Measurements from ENCODE around the gene PTX4. TPM values are rescaled to one million over a fixed set of nuclear protein-coding genes. Genes with fewer than 3 reads are reported as not detected.

PTX4 gene
- not detected for total RNA-seq
- long read RNA-seq = 0 reads

DNA sequence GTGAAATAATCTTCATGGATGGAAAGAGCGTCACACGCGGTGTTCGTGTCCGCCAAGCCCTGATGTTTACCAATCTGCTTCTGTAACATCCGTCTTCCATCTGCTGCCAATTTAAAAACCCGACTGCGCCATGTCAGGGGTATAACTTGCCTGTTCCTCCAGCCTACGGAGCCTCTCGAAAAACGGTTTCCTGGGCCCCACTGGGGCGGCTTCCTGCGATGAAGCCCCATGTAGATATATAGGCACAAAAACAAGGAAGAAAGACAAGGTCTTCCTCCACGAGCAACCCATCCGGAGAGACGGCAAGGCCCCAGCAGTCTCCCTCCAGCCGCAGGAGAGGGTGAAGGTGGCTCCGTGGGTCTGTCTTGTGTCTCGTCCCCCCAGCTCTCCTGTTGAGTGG is at the start of gene PTX4:
Gene PTX4, minus strand, starts transcription at position 326 of the 400 bp plus-strand sequence. Its CDS starts 35 bp downstream, at position 291.
- no peak for DNase-seq (ENCODE audit: low spot score)

GRCh38 chr16:1537763-1538289 is 49.1 kb upstream of the PTX4 start:
- DNase-seq (ENCODE audit: low spot score) = no peak
- intact Hi-C loops (cut with DNase I) = loop anchor here (5.0 kb wide), 1 partner anchor 74 kb away; the partner anchor contains the start of genes CRAMP1 and IFT140

More for the DNA sequence above, at the start of gene PTX4:
- intact Hi-C loops (cut with DNase I) = no loop called here

- DNase-seq (ENCODE audit: low spot score) = no peak
- intact Hi-C loops (cut with DNase I) = loop anchor here (5.0 kb wide), 1 partner anchor 75 kb away; the partner anchor contains the start of genes CRAMP1 and IFT140
These were observed 48.4 kb upstream of the PTX4 start for GRCh38 chr16:1537138-1537577.

DNA sequence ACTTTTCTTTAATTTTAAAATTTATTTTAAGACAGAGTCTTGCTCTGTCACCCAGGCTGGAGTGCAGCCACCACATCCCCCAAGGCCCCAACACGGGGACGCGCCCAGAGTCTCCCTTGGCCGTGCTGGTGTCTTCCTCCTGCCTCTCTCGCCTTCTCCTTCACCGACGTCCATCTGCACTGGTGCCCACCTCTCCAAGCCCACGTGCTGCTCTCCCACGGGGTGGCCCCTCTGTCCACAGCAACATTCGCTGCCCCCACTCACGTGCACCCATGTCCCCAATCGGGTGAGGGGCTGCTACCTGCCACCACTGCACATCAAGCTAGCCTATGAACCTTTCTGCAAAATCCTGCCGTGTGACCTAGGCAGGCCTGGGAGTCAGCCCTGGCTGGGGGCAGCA is 47.9 kb upstream of the PTX4 start:
- no peak for DNase-seq (ENCODE audit: low spot score)
- intact Hi-C loops (cut with DNase I) = loop anchor here (5.0 kb wide), 1 partner anchor 76 kb away; the partner anchor contains the start of genes CRAMP1 and IFT140

DNA sequence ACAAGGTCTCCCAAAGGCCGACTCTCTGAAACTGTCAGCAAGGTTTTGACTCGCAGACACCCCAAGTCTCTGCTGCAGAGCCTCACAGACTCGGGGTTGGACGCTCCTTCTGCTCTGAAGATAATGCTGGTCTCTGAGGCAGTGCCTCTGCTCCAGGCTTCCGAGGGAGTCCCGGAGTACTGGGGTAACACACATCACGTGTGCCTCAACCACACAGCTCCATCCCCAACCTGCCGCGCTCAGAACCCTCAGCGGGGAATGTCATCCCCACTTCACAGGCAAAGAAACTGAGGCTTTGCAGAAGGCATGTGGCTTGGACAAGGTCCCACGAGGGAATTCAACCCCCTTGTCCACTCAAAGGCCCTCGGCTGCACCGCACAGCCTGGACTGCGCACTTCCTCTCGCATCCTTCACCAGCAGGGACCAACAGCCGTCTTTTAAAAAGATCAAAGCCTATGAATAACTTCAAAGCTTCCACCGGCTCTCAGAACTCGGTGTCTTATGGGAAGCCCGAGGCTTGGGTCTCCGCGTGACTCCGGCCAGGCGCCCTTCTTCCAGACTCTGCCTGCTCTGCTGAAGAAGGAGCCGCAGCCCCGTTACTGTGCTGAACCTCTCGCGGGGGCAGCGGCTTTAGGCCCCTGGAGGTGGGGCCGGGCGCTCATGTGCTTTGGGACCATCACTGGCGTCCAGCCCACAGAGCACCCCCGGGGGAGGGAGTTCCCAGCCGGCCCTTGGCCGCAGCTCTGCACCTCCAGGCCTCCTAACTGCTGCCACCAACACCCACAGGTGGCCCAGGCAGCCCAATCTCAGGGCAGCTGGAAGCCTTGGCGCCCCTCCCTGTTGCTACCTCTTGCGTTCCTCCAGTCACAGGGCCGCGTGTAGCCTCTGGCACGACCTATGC is 46.9 kb upstream of the PTX4 start:
- DNase-seq (ENCODE audit: low spot score) = no peak
- intact Hi-C loops (cut with DNase I) = loop anchor here (5.0 kb wide), 1 partner anchor 77 kb away; the partner anchor contains the start of genes CRAMP1 and IFT140

DNA sequence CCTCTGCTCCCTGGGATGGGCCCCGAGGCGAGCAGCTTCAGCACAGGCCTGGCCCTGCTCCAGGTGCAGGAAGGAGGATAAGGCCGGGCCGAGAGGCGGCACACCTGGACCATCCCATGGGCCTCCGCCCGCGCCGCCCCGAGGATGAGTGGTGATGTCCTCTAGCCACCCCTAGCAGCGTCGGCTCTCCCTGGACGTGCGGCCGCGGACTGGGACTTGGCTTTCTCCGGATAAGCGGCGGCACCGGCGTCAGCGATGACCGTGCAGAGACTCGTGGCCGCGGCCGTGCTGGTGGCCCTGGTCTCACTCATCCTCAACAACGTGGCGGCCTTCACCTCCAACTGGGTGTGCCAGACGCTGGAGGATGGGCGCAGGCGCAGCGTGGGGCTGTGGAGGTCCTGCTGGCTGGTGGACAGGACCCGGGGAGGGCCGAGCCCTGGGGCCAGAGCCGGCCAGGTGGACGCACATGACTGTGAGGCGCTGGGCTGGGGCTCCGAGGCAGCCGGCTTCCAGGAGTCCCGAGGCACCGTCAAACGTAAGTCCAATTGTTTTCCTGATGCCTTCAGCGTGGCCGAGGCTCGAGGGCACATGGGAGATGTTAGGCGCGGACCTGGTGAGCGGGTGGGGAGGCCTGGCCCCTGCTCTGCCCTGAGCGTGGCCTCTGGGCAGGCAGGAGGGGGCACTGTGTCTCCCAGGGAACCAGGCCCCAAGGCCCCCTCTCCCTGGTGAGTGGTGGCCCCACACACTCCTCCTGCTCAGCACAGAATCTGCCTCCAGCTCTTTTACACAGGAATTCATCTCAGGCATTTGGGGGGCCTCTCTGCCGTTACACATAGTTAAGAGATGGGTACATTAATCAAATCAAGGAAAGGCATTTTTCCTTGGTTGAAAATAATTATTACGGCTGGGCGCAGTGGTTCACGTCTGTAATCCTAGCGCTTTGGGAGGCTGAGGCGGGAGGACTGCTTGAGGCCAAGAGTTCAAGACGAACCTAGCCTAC is 45.6 kb upstream of the PTX4 start:
- DNase-seq (ENCODE audit: low spot score) = no peak
- intact Hi-C loops (cut with DNase I) = loop anchor here (5.0 kb wide), 1 partner anchor 78 kb away; the partner anchor contains the start of genes CRAMP1 and IFT140

GRCh38 chr16:1533443-1533951 is 44.8 kb upstream of the PTX4 start, which contains the start of gene TMEM204:
Gene TMEM204, plus strand, starts transcription at chr16:1533666. Its CDS starts 610 bp downstream, at chr16:1534276.
- intact Hi-C loops (cut with DNase I) = loop anchor here (2.0 kb wide), 2 partner anchors 15 to 23 kb away; no protein-coding TSS in a partner anchor

DNA sequence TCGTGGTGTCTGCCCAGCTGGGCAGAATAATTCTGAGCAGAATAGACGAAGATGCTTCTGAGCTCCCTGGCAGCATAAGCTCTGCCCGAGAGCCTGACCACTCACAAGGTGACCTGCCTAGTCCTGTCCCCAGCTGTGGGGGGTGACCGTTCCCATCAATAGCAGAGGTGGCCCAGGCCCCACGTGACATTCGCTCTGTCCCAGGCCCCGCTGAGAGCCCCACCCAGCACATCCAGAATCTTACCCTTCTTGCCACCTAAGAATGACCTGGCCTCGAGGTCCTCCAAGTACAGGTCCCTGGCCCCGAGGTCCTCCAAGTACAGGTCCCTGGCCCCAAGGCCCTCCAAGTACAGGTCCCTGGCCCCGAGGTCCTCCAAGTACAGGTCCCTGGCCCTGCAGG is 44.0 kb upstream of the PTX4 start:
- no peak for DNase-seq (ENCODE audit: low spot score)
- intact Hi-C loops (cut with DNase I) = loop anchor here (2.0 kb wide), 2 partner anchors 16 to 22 kb away; no protein-coding TSS in a partner anchor

More at GRCh38 chr16:1533443-1533951, 44.8 kb upstream of the PTX4 start, which contains the start of gene TMEM204:
- DNase-seq (ENCODE audit: low spot score) = peak; percentile 88

DNA sequence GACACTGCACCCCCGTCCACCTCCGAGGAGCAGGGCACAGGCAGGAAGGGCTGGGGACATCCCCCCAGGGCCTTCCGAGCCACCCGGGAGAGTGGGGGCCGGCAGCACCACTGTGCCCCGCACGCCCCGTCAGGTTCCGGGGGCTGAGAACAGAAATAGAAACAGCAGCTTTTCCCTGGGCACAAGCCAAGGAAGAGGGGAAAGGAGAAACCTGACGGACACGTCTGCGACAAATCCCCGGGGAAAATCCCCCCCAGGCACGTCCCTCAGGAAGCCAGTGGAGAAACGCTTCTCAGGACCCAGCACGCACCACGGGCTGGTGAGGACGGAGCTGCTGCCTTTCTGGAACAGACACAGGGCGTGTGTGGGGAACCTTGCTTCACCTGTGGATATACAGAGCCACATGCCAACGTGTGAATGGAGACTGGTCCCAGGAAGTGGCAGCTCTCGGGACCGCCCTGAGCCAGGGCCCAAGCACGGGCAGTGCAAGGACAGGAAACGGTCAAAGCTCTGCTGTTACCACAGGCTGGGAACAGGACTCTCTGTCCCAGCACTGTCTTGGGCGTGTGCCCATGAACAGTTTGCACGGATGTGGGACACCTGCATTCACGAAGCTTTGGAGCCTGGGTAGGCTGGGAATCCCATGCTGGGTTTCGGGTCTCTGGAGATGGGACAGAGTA is 43.5 kb upstream of the PTX4 start:
- intact Hi-C loops (cut with DNase I) = loop anchor here (2.0 kb wide), 2 partner anchors 17 to 21 kb away; no protein-coding TSS in a partner anchor
- no peak for DNase-seq (ENCODE audit: low spot score)

DNA sequence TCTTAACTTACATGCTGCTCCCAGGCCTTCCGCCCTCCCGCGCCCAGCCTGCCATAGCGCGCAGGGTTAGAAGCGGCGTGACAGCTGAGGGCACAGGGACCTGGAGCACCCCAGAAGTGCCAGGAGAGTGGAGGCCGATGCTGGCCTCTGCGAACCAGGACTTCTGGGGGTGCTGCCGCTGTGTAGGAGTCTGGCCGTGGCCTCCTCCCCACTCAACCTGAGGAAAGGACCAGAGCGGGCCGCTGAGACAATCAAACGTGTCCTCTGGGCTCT is 42.8 kb upstream of the PTX4 start:
- no peak for DNase-seq (ENCODE audit: low spot score)
- intact Hi-C loops (cut with DNase I) = loop anchor here (1.0 kb wide), 1 partner anchor 37 kb away; no protein-coding TSS in a partner anchor

DNA sequence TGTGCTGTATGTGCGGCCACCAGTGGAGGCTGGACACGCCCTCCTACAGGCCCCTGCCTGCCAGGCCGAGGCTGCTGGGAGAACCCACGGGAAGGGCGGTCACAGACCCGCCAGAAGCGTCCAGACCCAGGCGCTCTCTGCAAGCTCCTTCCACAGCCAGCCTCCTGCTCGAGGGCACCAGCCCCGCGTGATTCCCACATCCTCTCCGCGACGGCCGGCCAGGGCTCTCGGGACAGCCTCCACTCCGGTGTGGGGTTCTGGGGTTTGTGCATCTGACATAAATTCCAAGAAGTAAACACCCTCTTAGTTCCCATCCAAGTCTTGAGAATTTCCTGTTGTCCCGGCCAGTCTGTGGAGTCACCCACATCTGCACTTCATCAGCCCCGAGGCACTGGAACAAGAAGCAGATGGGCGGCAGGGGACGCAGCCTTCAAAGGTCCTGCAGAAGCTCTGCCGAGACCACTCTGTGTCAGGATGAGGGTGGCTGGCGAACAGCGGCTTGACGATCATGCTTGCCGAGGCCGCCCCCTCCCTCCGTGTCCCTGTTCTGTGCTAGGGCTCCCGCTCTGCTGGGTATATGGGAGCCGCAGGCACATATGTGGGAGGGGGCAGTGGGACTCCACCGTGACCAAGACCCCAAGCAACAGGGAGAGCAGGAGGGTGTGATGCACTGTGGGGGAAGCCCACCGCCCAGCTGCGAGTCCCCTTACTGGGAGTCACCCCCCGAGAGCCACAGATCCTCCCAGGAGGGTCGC is 42.3 kb upstream of the PTX4 start:
- intact Hi-C loops (cut with DNase I) = loop anchor here (1.0 kb wide), 1 partner anchor 37 kb away; no protein-coding TSS in a partner anchor
- DNase-seq (ENCODE audit: low spot score) = no peak

DNA sequence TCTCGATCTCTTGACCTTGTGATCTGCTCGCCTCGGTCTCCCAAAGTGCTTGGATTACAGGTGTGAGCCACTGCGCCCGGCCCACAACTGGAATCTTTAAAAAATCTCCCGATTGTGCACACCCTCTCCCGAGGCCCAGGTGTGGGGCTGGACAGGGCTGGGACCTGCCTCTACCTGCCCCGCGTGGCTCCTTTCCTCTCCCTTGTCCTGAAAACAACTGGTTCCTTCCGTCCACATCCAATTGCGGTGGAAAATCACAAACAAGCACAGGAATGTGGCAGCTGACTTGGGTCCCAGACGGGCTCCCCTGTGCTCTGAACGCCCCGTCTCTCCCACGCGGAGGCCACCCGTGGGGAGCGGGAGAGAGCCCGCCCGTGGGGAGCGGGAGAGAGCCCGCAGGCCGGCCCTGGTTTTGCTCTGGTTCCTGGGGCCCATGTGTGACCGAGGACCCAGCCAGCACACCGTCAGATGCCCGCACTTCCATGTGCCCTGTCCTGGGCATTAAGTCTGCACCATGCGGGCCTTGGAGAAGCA is 41.7 kb upstream of the PTX4 start:
- intact Hi-C loops (cut with DNase I) = no loop called here
- DNase-seq (ENCODE audit: low spot score) = no peak

GRCh38 chr16:1528921-1529537 is 40.3 kb upstream of the PTX4 start:
- intact Hi-C loops (cut with DNase I) = no loop called here
- DNase-seq (ENCODE audit: low spot score) = no peak

DNA sequence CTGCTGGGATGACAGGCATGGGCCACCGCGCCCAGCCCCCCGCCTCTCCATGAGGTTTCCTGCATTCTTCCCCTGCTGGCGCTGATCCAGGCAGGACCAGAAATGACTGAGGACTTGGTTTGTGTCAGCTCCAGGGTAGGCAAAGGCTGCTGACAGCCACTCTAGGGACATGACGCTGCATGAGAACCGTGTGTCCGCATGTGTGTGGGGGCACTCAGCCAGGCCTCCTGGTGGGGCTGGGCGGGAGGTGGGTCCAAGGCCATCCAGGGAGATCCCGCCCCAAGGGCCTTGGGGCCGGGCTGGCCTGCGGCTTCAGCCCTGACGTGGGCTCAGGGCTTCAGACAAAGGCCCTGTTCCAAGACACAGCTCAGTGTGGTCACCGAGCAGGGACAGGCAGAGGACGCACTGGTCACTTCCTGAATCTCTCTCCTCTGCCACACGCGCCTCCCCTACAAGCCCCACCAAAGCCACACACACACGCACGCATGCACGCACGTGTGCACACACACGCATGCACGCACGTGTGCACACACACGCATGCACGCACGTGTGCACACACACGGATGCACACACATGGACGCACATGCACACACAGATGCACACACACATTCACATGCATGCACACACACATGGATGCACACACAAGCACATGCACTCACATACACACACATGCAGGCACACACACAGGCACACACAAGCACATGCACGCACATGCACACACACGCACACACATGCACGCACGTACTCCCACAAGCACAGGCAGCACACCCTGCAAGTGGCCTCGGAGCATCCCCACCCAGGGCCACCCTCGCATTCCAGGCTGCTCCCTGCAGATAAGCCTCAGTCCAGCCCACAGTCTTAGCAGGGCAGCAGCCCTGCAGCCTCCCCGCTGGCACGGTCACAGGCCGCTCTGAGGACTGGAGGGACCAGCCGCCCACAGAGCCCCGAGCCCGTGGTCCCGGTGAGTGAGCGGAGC is 39.4 kb upstream of the PTX4 start:
- intact Hi-C loops (cut with DNase I) = no loop called here
- no peak for DNase-seq (ENCODE audit: low spot score)

- intact Hi-C loops (cut with DNase I) = no loop called here
- no peak for DNase-seq (ENCODE audit: low spot score)
These were observed 38.1 kb upstream of the PTX4 start for GRCh38 chr16:1526608-1527555.

All from cardiac septum (tissue), 1 donor.